SHP77 (cell line): Measurements from ENCODE around the gene MICU1.

Source experiments
- DNase-seq, 2 experiments: peaks; one replicate each; lab custom pipeline; 2025; lab: John Stamatoyannopoulos, UW

The MICU1 gene

DNA sequence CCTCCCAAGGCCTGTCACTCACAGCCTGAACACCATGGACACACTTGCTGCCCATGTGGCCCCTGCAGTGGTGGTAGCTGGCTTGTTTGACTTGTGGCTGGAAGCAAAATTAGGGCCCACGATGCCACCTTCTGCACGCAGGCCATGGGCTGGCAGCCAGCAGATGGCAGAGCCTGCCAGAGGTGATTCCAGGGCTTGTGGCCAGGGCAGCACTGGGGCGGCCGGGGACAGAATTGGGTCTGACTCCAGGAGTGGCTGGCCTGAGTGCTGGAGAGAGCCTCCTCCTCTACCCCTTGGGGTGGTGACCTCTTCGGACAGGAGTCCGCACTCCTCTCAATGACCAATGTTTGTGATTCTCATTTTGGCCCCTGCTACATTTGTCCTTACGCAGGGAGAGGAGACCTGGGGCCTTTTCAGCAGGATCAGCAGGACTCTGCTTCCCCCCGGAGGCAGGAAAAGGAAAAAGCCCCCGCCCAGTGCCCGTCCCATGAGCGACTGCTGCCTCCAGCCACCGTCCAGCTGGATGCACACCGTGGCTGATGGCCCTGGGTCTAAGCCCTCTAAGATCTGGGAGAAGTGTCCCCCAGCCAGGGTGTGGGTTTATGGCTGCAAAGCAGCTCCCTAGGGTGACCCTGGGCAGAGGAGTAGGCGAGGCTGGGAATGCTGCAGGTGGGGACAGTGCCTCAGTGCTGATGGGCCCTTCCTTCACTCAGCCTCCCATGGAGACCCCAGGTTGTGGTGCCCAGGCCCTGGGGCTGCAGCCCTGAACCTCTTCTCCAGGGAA, 297.6 kb downstream of the MICU1 start:
- DNase-seq = peak in 1 of 2 experiments; percentile 24

- peak; percentile 39 to 65 for DNase-seq
These were observed 298.9 kb downstream of the MICU1 start for GRCh38 chr10:72326665-72327603.

DNA sequence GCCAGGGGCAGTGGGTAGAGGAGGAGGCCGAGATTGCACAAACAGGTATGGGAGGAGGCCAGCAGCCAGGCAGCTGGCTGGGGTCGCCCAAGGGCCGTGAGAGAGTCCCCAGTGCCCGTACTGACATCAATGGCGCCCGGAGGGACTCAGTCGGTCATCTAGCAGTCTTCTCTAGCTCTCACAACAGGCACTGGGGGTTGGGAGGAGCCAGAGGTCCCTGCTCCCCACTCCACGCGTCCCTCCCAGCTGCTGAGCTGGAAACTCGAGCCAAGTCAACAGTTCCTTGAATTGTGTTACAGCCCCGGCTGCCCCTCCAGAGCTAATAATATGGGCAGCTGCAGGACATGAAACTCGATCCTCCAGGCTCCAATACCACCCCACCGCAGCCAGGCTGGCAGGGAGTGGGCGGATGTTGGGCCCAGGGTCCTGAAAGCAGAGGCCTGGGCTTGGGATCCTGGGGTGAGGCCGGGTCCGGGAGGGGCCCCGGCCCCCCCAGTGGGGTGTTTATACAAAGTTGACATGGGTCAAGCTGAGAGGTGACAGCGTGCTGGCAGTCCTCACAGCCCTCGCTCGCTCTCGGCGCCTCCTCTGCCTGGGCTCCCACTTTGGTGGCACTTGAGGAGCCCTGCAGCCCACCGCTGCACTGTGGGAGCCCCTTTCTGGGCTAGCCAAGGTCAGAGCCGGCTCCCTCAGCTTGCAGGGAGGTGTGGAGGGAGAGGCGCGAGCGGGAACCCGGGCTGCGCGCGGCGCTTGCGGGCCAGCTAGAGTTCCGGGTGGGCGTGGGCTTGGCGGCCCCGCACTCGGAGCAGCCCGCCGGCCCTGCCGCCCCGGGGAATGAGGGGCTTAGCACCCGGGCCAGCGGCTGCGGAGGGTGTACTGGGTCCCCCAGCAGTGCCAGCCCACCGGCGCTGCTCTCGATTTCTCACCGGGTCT, 300.4 kb downstream of the MICU1 start:
- peak; percentile 82 to 85 for DNase-seq

GRCh38 chr10:72323771-72324191, 302.1 kb downstream of the MICU1 start:
- DNase-seq = no peak

DNA sequence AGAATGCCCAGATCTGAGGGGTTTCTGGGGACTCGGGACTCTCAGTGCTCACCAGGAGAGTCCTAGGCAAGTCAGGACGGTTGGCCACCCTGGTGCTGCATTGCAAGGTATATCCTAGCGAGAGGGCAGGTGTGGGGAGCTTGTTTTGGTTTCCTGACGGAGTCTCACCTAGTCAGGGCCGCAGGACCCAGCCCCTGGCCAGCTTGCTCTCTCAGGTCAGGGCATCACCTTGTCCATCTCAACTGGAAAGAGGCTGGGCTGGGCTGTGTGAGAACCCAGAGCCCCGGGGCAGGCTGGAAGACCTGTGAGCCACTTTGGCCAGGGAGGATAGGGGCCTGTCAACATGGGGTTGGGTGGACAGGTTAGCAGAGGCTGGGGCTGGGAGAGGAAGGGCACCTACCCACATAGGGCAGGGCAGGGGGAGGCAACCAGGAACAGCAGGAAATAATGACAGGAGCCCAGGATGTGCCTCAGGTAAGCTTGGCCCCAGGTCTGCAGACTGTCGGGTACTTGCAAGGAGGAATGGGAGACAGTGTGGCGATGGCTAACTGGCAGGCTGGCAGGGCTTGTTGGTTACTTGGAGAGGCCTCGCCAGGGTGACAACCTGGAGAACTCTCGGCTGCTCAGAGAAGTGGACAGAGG, 302.6 kb downstream of the MICU1 start:
- DNase-seq = no peak

DNA sequence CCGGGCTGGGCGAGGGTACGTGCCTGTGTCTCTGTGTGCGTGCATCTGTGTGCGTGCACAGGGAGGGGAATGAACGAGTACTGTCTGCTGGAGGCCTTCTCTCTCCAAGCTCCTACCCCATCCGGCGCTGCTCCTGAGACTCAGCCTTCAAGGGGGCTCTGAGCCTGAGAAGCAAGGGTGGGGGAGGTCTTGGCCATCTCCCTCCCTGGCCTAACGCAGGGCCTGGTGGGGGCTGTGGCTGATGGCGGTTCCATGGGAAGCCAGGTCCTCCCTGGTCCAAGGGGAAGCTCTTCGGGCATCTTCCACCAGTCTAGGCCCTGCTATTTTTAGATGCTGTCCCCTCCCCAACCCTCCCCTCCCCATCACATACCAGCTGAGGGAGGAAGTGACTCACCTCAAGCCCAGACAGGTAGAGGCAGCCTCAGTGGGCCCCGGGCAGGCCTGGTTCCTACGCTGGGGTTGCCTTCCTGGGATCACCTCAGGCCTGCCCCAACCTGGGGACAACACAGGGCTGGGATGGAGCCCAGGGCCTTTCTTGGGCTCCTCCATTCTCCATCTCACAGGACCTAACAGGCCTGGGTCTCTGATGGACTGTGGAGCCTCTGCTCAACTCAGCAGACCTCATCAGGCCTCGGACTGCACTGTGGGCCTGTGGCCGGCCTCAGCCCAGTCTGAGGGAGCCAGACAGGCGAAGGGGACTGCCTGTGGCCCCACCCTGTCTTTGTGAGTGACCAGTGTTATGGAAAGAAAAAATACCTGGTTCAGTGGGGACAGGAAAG, 303.4 kb downstream of the MICU1 start:
- DNase-seq = no peak

- DNase-seq = no peak
These were observed 303.9 kb downstream of the MICU1 start for GRCh38 chr10:72322030-72322279.

DNA sequence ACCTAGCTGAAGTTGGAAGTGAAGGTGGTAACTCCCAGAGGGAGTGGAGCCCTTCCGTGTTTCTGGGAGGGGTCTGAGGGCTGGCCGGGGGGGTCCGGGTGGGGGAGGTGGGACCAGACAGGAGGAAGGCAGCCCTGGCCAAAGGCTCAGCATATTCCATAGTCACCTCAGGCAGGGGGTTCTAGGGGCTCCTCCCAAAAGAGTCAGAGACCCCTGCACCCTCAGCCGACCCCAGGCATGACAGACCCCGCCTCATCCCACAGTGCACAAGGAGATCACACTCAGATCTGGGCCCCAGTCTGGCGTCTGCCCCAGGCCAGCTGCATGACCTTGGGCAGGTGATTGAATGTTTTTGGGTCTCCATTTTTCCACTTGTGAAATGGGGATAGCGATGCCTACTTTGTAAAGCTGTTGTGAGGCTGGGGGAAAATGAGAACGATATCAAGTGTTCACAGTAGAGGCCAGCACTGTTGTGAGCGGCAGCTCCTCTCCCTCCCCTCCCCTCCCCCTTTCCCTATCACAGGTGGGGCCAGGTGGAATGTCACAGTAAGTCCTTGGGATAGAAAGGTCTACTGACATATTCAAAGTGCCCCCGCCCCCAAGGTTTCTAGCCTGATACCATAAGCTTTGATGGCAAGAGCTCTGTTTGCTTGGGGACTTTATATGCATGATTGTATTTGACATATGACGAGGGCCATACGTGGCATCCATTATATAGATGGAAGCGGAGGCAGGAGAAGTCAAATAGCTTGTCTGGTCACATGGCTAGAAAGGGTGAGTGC, 304.4 kb downstream of the MICU1 start:
- DNase-seq = no peak

- DNase-seq = peak; percentile 52 to 55
These were observed 305.1 kb downstream of the MICU1 start for GRCh38 chr10:72320676-72321247.

DNA sequence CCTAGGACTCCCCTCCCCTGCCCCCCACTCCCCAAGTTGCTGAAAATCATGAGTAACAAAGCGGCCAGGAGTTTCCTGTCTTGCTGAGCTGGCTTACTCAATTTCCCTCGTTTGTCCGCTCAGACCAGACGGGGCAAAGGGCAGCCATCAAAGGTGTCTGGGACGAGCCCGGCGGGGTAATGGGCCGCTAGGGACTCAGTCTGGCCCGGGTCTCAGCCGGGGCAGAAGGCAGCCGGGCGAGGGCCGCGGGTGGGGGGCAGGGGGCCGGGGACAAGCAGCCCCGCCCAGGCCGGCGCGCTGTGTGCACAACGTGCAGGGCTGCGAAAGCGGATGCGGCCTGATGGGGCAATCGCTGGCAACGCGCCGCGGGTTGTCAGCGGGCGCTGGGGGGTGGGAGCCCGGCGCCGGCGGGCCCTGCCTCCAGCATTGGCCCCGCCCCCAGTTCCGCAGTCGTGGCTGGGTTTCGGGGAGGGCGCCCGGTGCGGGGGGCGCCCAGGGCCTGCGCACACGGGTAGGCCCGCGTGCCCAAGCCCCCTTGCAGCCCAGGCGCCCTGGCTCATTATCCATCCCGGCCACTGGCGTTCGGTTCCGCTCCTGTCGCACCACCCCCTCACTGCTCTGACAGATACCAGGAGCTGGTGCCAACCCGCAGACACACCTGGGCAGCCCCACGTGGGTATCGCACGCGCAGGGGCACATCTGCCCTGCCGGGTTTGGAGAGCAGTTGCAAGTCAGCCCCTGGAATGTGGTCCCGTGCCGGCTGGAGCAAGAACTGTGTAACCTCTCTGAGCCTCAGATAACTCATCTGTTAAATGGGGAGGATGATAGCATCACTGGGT, 306.2 kb downstream of the MICU1 start:
- peak; percentile 39 to 60 for DNase-seq

DNA sequence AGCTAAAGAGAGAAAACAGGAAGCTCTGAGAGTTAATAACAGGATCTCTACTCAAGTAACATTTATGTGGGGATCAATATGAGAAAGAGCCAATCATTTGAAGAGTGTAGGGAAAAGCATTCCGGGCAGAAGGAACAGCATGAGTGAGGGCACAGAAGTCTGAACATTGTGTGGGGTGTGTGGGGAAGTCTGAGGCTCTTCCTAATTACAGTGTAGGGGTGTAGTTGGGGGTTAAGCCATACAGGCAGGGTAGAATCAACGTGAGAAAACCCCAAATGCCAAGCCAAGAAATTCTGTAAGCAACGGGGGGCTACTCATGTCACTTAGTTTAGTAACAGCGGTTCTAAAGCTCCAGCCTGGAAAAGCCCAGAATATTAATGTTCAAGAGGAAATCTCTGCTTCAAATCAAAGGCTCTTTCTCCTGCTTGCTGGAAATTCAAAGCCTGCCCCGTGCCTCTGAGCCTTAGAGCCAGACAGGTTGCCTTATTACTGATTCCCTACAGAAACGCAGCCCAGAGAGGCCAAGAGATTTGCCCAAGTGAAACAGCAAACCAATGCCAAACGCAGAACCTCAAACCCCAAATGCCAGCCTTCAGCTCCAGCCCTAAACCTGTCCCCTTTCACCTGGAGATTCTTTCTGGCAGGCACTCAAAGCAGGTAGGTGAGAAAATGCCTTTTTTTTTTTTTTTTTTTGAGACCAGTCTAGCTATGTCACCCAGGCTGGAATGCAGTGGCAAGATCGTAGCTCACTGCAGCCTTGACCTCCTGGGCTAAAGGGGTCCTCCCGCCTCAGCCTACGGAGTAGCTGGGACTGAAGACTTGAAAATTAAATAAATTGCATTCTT, 307.2 kb downstream of the MICU1 start:
- no peak for DNase-seq
